DOHH2 (cell line): ENCODE results near the gene SPARC.

Experiments used
- H3F3A ChIP-seq: fragments of 200-600 bp; sonication (generic), shearing (Covaris generic); 2 replicates; pipeline ENCODE4 v1.6.0; 2016; ENCODE audit warnings: antibody characterized with exemption, mild to moderate bottlenecking; ENCODE audit not compliant: control insufficient read depth, insufficient read depth
- H3K27ac ChIP-seq: fragments of 200-600 bp; sonication (generic); 2 replicates; pipeline ENCODE4 v1.5.1; 2014; ENCODE audit warnings: low read depth, mild to moderate bottlenecking, low read length, moderate library complexity
- H3K27me3 ChIP-seq: fragments of 200-600 bp; sonication (generic); 2 replicates; pipeline ENCODE4 v1.6.1; 2014; ENCODE audit warnings: mild to moderate bottlenecking, low read length, mixed read lengths; ENCODE audit not compliant: control insufficient read depth
- H3K36me3 ChIP-seq: fragments of 200-600 bp; sonication (generic); 2 replicates; pipeline ENCODE4 v1.6.1; 2014; ENCODE audit warnings: mild to moderate bottlenecking, low read length, moderate library complexity, mixed read lengths; ENCODE audit not compliant: control insufficient read depth
- H3K4me1 ChIP-seq: fragments of 200-600 bp; sonication (generic); 2 replicates; pipeline ENCODE4 v1.6.1; 2014; ENCODE audit warnings: mild to moderate bottlenecking, low read length, mixed read lengths; ENCODE audit not compliant: control insufficient read depth
- H3K4me2 ChIP-seq: fragments of 200-600 bp; sonication (generic); 2 replicates; pipeline ENCODE4 v1.6.0; 2014; ENCODE audit warnings: mild to moderate bottlenecking, low read length, moderate library complexity
- H3K4me3 ChIP-seq: fragments of 200-600 bp; sonication (generic); 2 replicates; pipeline ENCODE4 v1.5.1; 2014; ENCODE audit warnings: mild to moderate bottlenecking, low read length, mixed read lengths
- H3K79me2 ChIP-seq: fragments of 200-600 bp; sonication (generic); 2 replicates; pipeline ENCODE4 v1.6.1; 2014; ENCODE audit warnings: mild to moderate bottlenecking, low read length, mixed read lengths; ENCODE audit not compliant: control insufficient read depth
- H3K9me2 ChIP-seq: fragments of 200-600 bp; sonication (generic); replicated peaks from 2 replicates; pipeline ENCODE4 v1.6.1; 2014; ENCODE audit warnings: mild to moderate bottlenecking, low read length, mixed read lengths; ENCODE audit not compliant: control insufficient read depth
- H3K9me3 ChIP-seq: fragments of 200-600 bp; sonication (generic); 2 replicates; pipeline ENCODE4 v1.6.1; 2014; ENCODE audit warnings: antibody characterized with exemption, low read length, mixed read lengths; ENCODE audit not compliant: control insufficient read depth, insufficient read depth
- H4K20me1 ChIP-seq: fragments of 200-600 bp; sonication (generic); 2 replicates; pipeline ENCODE4 v1.6.0; 2014; ENCODE audit warnings: low read depth, mild to moderate bottlenecking, antibody characterized with exemption, low read length, moderate library complexity; ENCODE audit not compliant: control insufficient read depth, insufficient read depth
- CTCF ChIP-seq: fragments of 200-600 bp; sonication (generic); IDR thresholded peaks from one replicate; pipeline ENCODE4 v1.5.1; 2014; ENCODE audit warnings: antibody characterized with exemption, mild to moderate bottlenecking, low read depth, low read length; ENCODE audit not compliant: poor library complexity, severe bottlenecking
- EZH2phosphoT487 ChIP-seq: fragments of 200-600 bp; sonication (generic); IDR thresholded peaks from 2 replicates; pipeline ENCODE4 v1.6.1; 2017; ENCODE audit warnings: borderline replicate concordance, mild to moderate bottlenecking, antibody characterized with exemption, low read length, moderate library complexity, mixed read lengths

The SPARC gene

GRCh38 chr5:151670953-151671636 is 15.6 kb downstream of the SPARC start:
- Histone ChIP-seq H3F3A (no peaks in the 10 kb centered on the region), H3K9me3 (no peaks in the 10 kb centered on the region), H3K4me2 (no peak overlapping the region), H3K4me3 (no peak overlapping the region), H3K27me3 (0 out of 2 replicates have a peak, but pooled peaks cover 2% of the 10 kb centered on the region), H3K79me2 (no peaks in the 10 kb centered on the region), H3K27ac (no peak overlapping the region), H3K9me2 (no peaks in the 10 kb centered on the region), H3K4me1 (peaks cover 13% of the 10 kb centered on the region), H3K36me3 (no peaks in the 10 kb centered on the region), H4K20me1 (no peaks in the 10 kb centered on the region)
- TF ChIP-seq EZH2phosphoT487, result no peak
- no peak for TF ChIP-seq CTCF

GRCh38 chr5:151670083-151670686 is 16.5 kb downstream of the SPARC start:
- Histone ChIP-seq H3K9me2 (no peaks in the 10 kb centered on the region), H3K79me2 (no peaks in the 10 kb centered on the region), H4K20me1 (no peaks in the 10 kb centered on the region), H3K36me3 (no peaks in the 10 kb centered on the region), H3K9me3 (no peaks in the 10 kb centered on the region), H3F3A (no peaks in the 10 kb centered on the region), H3K27ac (no peak overlapping the region), H3K4me2 (no peak overlapping the region), H3K4me3 (no peak overlapping the region), H3K4me1 (peaks cover 3% of the 10 kb centered on the region), H3K27me3 (0 out of 2 replicates have a peak, but pooled peaks cover 2% of the 10 kb centered on the region)
- TF ChIP-seq EZH2phosphoT487 (no peak), CTCF (no peak)

GRCh38 chr5:151667083-151667482 is 19.6 kb downstream of the SPARC start:
- Histone ChIP-seq H3K9me2 (no peaks in the 10 kb centered on the region), H3K4me3 (no peak overlapping the region), H3K27ac (no peak overlapping the region), H3K4me2 (no peak overlapping the region), H3K4me1 (peaks cover 21% of the 10 kb centered on the region), H3K27me3 (0 out of 2 replicates have a peak, but pooled peaks cover 2% of the 10 kb centered on the region), H3K79me2 (no peaks in the 10 kb centered on the region), H3K36me3 (no peaks in the 10 kb centered on the region), H3K9me3 (no peaks in the 10 kb centered on the region), H3F3A (0 out of 2 replicates have a peak, but pooled peaks cover 2% of the 10 kb centered on the region), H4K20me1 (no peaks in the 10 kb centered on the region)
- TF ChIP-seq CTCF (no peak), EZH2phosphoT487 (no peak)
